ENCODE measurements around the gene TUBGCP4.

The TUBGCP4 gene

GRCh38 chr15:43404130-43404529 is 33.2 kb downstream of the TUBGCP4 start:
- DNase-seq (ENCODE audit: low read depth in 3 of 3), result no peak

DNA sequence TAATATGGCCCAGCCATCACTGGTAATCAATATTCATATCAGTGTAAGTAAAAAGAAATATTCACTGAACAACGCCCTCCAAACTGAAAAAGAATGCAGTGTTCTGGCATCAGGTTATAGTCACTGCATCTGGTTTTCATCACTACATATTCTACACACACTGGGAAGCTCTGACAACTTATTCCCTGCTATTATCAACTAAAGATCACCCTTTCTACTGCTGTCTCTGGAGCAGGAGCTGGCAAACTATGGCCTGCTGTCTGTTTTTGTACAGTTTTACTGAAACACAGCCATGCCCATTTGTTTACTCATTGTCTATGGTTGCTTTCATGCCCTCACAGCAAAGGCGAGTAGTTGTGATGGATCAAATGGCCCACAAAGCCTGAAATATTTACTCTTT is 35.3 kb downstream of the TUBGCP4 start:
- no peak for DNase-seq (ENCODE audit: low read depth in 3 of 3)

- DNase-seq (ENCODE audit: low read depth in 3 of 3), result no peak
These were observed 35.9 kb downstream of the TUBGCP4 start for GRCh38 chr15:43406808-43407207.

DNA sequence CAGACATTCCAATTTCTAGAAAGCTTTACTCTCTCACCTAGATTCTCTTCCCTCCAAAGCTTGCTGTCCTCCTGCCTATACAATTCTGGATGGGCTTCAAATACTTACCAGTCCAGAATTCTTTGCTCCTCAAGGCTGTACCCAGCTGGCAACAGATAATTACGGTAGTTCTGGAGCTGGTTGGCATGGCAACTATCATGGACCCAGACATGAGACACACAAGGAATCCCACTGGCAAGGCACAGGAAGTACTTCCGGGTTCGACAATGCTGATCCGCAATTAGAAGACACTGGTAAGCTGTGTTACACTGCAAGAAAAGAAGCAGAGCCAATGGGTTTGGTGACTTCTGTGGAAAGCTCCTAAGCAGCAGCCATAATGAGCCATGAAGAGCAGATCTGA is 37.9 kb downstream of the TUBGCP4 start:
- no peak for DNase-seq (ENCODE audit: low read depth in 3 of 3)

DNA sequence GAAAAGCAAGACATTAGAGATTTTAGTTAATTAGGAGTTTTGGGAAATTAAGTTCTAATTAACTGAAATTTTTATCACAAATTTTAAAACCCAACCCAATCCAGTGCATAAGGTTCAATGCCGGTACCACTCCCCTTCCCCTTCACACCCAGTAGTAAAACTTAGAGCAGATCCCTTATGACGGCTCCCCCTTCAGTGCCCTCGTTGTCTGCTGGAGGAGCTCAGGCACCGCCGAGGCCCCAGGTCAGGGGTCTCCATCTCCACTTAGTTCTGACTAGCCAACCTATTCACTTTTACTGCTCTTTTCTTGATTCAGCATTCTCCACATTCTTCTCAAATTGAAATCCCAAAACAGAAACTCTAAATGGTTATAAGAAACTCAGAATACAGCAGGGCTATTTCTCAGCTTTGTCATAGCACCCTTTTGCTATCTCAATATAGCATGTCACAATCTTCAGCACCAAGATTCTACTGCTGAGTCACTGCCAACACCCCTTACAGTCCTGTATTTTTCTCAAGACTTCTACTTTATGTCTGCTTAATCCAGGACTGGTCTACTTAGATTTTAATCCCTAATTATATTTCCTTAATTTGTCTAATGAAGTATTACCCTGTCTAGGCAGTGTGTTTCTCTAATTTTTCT is 39.8 kb downstream of the TUBGCP4 start:
- DNase-seq (ENCODE audit: low read depth in 3 of 3), result no peak

DNA sequence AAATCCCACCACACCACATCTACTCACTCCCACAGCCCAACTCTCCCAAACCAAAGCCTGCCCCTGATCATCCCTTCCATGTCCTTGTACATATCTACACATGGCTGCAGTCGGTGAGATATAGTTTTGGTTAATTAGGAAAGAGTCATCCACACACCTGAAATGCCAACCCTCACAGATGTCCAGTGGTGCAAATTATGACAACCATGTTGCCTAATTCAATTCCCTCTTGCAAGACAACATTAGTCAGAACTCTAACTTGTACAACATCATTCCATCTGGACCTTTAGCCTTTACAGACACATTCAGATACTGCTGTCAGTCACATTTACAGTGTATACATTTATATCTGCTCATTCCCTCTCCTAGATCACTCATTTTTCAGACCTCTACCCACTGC is 41.2 kb downstream of the TUBGCP4 start:
- no peak for DNase-seq (ENCODE audit: low read depth in 3 of 3)

GRCh38 chr15:43414196-43414595 is 43.3 kb downstream of the TUBGCP4 start:
- DNase-seq (ENCODE audit: low read depth in 3 of 3), result no peak

DNA sequence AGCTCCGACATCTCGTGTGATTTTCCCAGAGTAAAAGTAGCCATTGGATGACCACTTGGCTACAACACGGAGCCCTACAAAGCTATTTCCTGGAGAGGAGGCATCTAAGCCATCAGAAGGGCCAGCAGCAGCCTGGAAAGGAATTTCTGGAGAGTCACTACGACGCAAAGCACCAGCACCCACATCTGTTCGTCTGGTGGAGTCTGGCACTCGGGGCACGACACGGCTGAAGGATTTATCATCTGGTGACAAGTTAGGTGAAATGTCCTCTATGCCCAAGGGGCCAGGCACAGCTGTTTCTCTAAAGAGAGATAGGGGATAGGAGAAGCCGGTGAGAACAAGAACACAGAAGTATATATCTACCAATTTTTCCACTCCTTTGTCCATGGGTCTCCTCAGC is 49.5 kb downstream of the TUBGCP4 start:
- no peak for DNase-seq (ENCODE audit: low read depth in 3 of 3)

GRCh38 chr15:43420876-43421275 is 50.0 kb downstream of the TUBGCP4 start:
- DNase-seq (ENCODE audit: low read depth in 3 of 3), result no peak

- DNase-seq (ENCODE audit: low read depth in 3 of 3), result no peak
These were observed 52.9 kb downstream of the TUBGCP4 start for GRCh38 chr15:43423793-43424192.

- no peak for DNase-seq (ENCODE audit: low read depth in 3 of 3)
These were observed 58.8 kb downstream of the TUBGCP4 start for GRCh38 chr15:43429687-43430086.

GRCh38 chr15:43433165-43433564 is 62.3 kb downstream of the TUBGCP4 start:
- DNase-seq (ENCODE audit: low read depth in 3 of 3), result no peak

- DNase-seq (ENCODE audit: low read depth in 3 of 3), result no peak
These were observed 62.9 kb downstream of the TUBGCP4 start for GRCh38 chr15:43433661-43434303.

DNA sequence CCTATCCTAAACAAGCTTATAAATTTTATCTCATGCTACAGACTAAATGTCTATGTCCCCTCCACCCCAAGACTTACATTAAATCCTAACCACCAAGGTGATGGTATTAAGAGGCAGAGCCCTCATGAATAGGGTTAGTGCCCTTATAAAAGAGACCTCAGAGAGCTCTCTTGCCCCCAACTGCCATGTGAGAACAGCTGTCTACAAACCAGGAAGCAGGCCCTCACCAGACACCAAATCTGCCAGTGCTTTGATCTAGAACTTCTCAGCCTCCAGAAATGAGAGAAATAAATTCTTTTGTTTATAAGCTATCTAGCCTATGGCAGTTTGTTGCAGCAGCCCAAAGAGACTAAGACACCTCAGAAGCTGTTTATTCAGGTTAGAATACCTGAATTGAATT is 63.5 kb downstream of the TUBGCP4 start:
- DNase-seq (ENCODE audit: low read depth in 3 of 3), result no peak

DNA sequence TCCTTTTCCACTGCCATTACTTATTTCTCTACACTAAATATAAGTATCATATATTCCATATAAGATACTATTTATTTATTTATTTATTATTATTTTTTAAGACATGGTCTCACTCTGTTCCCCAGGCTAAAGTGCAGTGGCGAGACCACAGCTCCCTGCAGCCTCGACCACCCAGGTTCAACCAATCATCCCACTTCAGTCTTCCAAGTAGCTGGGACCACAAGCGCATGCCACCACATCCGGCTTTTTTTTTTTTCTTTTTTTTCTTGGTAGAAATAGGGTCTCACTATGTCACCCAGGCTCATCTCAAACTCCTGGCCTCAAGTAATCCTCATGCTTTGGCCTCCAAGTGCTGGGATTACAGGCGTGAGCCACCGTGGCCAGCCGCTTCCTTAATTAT is 65.5 kb downstream of the TUBGCP4 start:
- DNase-seq (ENCODE audit: low read depth in 3 of 3), result no peak

- DNase-seq (ENCODE audit: low read depth in 3 of 3), result no peak
These were observed 68.4 kb downstream of the TUBGCP4 start for GRCh38 chr15:43439268-43439667.

DNA sequence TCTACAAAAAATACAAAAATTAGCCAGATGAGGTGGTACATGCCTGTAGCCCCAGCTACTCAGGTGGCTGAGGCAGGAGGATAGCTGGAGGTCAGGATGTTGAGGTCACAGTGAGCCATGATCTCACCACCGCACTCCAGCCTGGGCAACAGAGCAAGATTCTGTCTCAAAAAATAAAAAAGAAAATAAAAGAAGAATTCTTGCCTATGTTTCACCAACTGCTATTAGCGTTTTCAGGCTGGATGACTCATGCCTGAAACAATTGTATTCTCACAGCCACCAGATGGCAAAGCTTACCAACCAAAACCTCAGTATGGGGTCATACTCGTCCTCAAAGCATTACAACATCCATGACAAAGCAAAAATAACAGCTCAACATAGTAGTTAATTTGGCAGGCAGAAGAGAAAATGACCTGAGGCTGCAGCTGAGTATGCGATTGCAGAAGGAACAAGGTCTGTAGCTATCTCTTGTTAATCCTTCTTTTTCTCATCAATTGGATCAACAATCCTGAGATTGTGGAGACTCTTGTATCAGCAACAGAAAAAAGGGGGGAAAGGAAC is 69.9 kb downstream of the TUBGCP4 start:
- peak; percentile 8 to 22 (median 9) for DNase-seq (ENCODE audit: low read depth in 3 of 3)

GRCh38 chr15:43441316-43441715 is 70.4 kb downstream of the TUBGCP4 start:
- no peak for DNase-seq (ENCODE audit: low read depth in 3 of 3)

- no peak for DNase-seq (ENCODE audit: low read depth in 3 of 3)
These were observed 75.4 kb downstream of the TUBGCP4 start for GRCh38 chr15:43446344-43446743.

- DNase-seq (ENCODE audit: low read depth in 3 of 3), result no peak
These were observed 79.1 kb downstream of the TUBGCP4 start for GRCh38 chr15:43449981-43450380.
